ENCODE results near the gene MBTPS1.

GRCh38 chr16:84016477-84016876, 100.3 kb downstream of the MBTPS1 start:
- TF ChIP-seq POLR2AphosphoS5 (IDR thresholded peaks at IDR 0.05), result no peak
- no peak for TF ChIP-seq CTCF (IDR thresholded peaks at IDR 0.05)

All from upper lobe of left lung (tissue), 4 donors.